GM12878 (cell line): ENCODE results near the gene ATP6V0A1.
"Not testable (repeated sequence)": the region's sequence is repeated elsewhere in the genome, so short reads cannot be mapped to it uniquely, and the experiment has no call there.

Source experiments
- JUND ChIP-seq: IDR thresholded peaks from 2 replicates; pipeline ENCODE4 v1.6.1; 2012; ENCODE audit warnings: low read depth, mild to moderate bottlenecking, low read length, improper control_type of control experiment, moderate library complexity
- PAX8 ChIP-seq: fragments of 450-650 bp; IDR thresholded peaks from 2 replicates; pipeline ENCODE4 v1.6.1; 2017; ENCODE audit warnings: mild to moderate bottlenecking, moderate library complexity
- RCOR1 ChIP-seq: conservative IDR thresholded peaks from 2 replicates; pipeline ENCODE4 v1.6.1; 2012; ENCODE audit warnings: low read depth, low read length, improper control_type of control experiment
- TF ChIP-seq, protein P1 (sequence below), 3 experiments: IDR thresholded peaks in 2 of 3; conservative IDR thresholded peaks in 1 of 3; 2 replicates each; pipeline ENCODE4 v1.5.1; 2011; ENCODE audit warnings: low read depth in 3 of 3, low read length in 3 of 3, mild to moderate bottlenecking in 3 of 3, control low read depth in 2 of 3, moderate library complexity in 2 of 3, inconsistent platforms in 1 of 3, mixed read lengths in 1 of 3; ENCODE audit not compliant: control insufficient read depth in 2 of 3, insufficient read depth in 1 of 3; ENCODE audit errors: extremely low read depth in 1 of 3

DNA sequence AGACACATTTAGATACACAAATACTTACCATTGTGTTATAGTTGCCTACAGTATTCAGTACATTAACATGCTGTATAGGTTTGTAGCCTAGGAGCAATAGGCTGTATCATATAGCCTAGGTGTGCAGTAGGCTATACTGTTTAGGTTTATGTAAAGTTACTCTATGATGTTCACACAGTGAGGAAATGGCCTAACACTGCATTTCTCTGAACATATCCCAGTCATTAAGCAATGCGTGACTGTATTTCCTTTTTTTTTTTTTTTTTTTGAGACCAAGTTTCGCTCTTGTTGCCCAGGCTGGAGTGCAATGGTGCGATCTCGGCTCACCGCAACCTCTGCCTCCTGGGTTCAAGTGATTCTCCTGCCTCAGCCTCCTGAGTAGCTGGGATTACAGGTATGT, 40.7 kb upstream of the ATP6V0A1 start:
- TF ChIP-seq, protein P1, sequence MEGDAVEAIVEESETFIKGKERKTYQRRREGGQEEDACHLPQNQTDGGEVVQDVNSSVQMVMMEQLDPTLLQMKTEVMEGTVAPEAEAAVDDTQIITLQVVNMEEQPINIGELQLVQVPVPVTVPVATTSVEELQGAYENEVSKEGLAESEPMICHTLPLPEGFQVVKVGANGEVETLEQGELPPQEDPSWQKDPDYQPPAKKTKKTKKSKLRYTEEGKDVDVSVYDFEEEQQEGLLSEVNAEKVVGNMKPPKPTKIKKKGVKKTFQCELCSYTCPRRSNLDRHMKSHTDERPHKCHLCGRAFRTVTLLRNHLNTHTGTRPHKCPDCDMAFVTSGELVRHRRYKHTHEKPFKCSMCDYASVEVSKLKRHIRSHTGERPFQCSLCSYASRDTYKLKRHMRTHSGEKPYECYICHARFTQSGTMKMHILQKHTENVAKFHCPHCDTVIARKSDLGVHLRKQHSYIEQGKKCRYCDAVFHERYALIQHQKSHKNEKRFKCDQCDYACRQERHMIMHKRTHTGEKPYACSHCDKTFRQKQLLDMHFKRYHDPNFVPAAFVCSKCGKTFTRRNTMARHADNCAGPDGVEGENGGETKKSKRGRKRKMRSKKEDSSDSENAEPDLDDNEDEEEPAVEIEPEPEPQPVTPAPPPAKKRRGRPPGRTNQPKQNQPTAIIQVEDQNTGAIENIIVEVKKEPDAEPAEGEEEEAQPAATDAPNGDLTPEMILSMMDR (IDR thresholded peaks at IDR 0.05 in 2 of 3, conservative IDR thresholded peaks at IDR 0.05 in 1 of 3; ENCODE audit: control insufficient read depth in 2 of 3, extremely low read depth in 1 of 3, insufficient read depth in 1 of 3, low read depth in 3 of 3, low read length in 3 of 3) = not testable (repeated sequence)
- not testable (repeated sequence) for TF ChIP-seq PAX8, RCOR1, JUND
